ENCODE data around the gene NAGPA. TPM values are rescaled to one million over a fixed set of nuclear protein-coding genes. Genes with fewer than 3 reads are reported as not detected.
"Not testable (repeated sequence)": the region's sequence is repeated elsewhere in the genome, so short reads cannot be mapped to it uniquely, and the experiment has no call there.

The NAGPA gene
- total RNA-seq, 2 experiments from 2014 or later = 15.6 TPM

DNA sequence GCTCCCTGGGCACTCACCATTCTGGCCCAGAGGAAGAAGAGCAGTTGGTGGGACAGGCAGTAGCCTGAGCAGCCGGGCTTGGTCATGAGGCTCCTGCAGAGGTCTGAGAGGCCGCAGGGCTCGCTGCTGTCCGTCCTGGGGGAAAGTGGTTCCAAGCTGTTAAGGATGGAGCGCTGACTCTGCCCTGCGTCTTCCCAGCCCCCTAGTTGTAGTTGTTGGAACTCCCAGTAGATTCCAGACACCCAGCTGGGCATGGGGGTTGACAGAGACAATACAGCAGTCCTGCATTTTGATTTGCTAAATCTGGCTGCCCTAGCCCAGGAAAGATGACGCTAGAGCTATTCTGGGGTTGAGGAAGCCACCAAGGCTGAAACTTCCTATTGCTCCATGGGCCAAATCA, 24.7 kb upstream of the NAGPA start:
- CTCF ChIA-PET = interaction anchor here (1.4 kb wide), 1 partner anchor 14 kb away, joined by 3 read pairs; no protein-coding TSS in a partner anchor
- Mint-ChIP-seq H3K9me3 (ENCODE audit: insufficient read depth) (no peaks in the 10 kb centered on the region), H3K27ac (no peak overlapping the region), H3K4me3 (no peak overlapping the region), H3K36me3 (ENCODE audit: low read depth) (no peaks in the 10 kb centered on the region), H3K27me3 (ENCODE audit: low read depth) (no peaks in the 10 kb centered on the region), H3K4me1 (ENCODE audit: low read depth) (peaks cover 4% of the 10 kb centered on the region)
- ATAC-seq (no peak), DNase-seq (no peak)
- POLR2A ChIA-PET = no interaction called here

DNA sequence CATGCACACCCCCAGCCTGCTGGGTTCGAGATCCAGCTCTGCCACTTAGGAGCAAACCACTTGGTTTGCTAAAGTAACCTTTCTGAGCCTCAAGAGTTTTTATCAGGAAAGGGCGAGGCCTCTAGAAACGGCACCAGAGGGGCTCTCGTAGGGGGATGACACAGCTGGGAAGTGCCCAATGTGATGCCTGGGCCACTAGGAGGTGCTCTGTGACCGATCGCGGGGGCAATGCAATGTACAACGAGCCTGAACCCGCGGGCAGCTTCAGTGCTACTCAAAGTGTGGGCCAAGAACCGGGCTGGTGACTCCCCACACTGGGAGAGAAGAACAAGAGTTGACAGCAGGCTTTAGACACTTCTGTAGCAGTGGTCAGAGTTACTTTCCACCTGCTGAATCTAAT, 22.6 kb upstream of the NAGPA start:
- Mint-ChIP-seq H3K36me3 (ENCODE audit: low read depth) (no peaks in the 10 kb centered on the region), H3K9me3 (ENCODE audit: insufficient read depth) (no peaks in the 10 kb centered on the region), H3K4me3 (no peak overlapping the region), H3K27me3 (ENCODE audit: low read depth) (no peaks in the 10 kb centered on the region), H3K27ac (no peak overlapping the region), H3K4me1 (ENCODE audit: low read depth) (peaks cover 4% of the 10 kb centered on the region)
- ATAC-seq (peak; percentile 92), DNase-seq (peak; percentile 67)
- POLR2A ChIA-PET = interaction anchor here (0.8 kb wide), 1 partner anchor 16 kb away, joined by 3 read pairs; no protein-coding TSS in a partner anchor
- CTCF ChIA-PET = interaction anchor here (0.6 to 2.2 kb wide), 13 partner anchors 8 to 560 kb away, joined by 3 to 8 read pairs (median 4); partner anchors contain the start of genes ALG1 and NAGPA

DNA sequence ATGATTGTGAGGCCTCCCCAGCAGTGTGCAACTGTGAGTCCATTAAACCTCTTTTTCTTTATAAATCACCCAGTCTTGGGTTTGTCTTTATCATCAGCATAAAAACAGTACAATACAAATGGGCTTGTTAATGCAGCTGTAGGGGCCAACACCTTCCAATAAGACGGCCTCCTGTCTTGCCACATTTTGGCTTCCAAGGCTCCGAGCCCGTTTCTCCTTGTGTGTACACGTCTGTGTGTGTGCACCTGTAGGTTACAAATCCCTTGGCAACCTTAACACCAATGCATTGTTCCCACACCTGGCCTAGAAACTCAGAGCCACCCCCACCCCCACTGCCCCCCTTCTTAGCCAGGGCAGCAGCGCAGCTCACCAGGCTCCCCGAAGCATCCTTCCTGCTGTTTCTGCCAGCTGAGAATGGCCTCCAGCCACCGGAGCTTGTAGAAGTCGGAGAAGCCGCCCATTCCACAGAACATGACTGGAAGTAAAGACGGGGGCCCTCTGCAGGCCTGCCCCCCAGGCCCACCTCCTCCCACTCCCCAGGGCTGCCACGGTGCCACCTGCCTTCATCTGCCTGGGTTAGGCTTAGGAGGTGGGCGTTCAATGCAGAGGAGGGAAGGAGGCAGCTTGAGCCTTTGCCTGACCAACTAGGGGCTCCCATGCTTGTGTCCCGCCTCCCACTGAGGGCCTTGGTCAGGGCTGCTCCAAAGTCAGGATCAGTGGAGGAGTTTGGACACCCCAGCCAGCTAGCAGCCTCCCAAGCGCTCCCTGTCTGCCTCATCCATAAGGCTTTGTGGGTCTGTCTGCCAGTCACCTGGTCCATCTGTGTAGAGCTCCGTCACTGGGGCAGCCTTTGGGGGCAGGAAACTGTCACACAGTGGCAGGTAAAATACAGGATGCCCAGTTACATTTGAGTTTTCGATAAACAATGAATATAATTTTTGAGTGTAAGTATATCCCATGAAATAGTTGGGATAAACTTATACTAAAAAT, 21.4 kb upstream of the NAGPA start:
- DNase-seq = no peak
- Mint-ChIP-seq H3K27me3 (ENCODE audit: low read depth) (peaks cover 3% of the 10 kb centered on the region), H3K27ac (no peak overlapping the region), H3K4me3 (no peak overlapping the region), H3K9me3 (ENCODE audit: insufficient read depth) (no peaks in the 10 kb centered on the region), H3K36me3 (ENCODE audit: low read depth) (no peaks in the 10 kb centered on the region), H3K4me1 (ENCODE audit: low read depth) (peaks cover 4% of the 10 kb centered on the region)
- CTCF ChIA-PET = interaction anchor here (1.0 to 1.7 kb wide), 3 partner anchors 9 to 37 kb away, joined by 3 to 6 read pairs (median 3); partner anchors contain the start of gene NAGPA
- POLR2A ChIA-PET = no interaction called here
- ATAC-seq = no peak

DNA sequence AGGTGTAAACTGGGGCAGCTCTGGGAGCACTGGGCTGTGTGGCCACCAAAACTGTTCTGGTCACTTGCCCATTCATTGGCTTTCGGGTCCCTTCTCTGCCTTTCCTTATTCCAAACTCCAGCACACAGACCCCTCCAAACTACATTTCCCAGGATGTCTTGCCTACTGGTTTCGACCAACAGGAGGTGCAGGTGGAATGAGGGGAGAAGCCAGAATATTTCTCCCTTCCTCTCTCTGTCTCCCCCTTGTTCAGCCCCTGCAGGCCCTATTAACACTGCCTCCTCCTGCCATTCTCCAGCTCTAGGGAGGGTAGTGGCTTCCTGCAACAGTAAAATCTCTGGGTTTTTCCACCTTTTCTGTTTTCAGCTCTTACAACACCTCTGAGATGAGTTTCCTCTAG, 13.2 kb upstream of the NAGPA start:
- H3K4me3 Mint-ChIP-seq = no peak overlapping the region
- POLR2A ChIA-PET = no interaction called here
- DNase-seq (no peak), ATAC-seq (no peak)
- H3K36me3 Mint-ChIP-seq (ENCODE audit: low read depth) = no peaks in the 10 kb centered on the region
- peaks cover 6% of the 10 kb centered on the region for H3K27me3 Mint-ChIP-seq (ENCODE audit: low read depth)
- no peaks in the 10 kb centered on the region for H3K4me1 Mint-ChIP-seq (ENCODE audit: low read depth)
- H3K27ac Mint-ChIP-seq = no peak overlapping the region
- no peaks in the 10 kb centered on the region for H3K9me3 Mint-ChIP-seq (ENCODE audit: insufficient read depth)
- CTCF ChIA-PET = no interaction called here

DNA sequence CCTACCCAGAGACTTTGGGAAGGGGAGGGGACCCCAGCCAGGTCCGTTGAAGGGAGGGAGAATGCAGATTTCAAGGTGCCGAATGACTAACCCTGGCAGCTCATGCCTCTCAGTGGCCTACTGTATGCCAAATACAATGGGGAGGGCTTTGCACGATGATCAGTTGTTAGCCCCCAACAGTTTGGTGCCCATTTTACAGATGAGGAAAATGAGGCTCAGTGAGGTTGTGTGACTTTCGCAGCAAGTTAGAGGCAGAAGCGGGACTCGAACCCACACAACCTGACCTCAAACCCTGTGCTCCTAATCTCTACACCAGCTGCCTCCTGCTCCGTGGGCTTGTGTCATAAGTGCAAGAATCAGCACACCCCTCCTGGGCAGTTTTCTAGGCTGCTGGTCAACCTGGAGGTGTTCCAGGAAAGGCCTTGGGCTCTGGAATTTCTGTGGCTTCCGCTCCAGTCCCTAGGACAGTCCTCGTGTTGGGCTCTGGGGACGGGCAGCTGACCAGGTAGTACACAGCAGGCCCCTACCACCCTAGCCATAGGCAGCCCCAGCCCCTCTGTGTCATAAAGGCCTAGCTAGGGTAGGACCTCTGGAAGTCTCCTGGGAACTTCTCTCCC, 11.9 kb upstream of the NAGPA start:
- ChIA-PET CTCF (interaction anchor here (1.1 kb wide), 1 partner anchor 10 kb away, joined by 3 read pairs; no protein-coding TSS in a partner anchor), POLR2A (no interaction called here)
- ATAC-seq = no peak
- peaks cover 6% of the 10 kb centered on the region for H3K27me3 Mint-ChIP-seq (ENCODE audit: low read depth)
- DNase-seq = no peak
- H3K27ac Mint-ChIP-seq = no peak overlapping the region
- H3K4me3 Mint-ChIP-seq = no peak overlapping the region
- H3K4me1 Mint-ChIP-seq (ENCODE audit: low read depth) = no peaks in the 10 kb centered on the region
- no peaks in the 10 kb centered on the region for H3K36me3 Mint-ChIP-seq (ENCODE audit: low read depth)
- no peaks in the 10 kb centered on the region for H3K9me3 Mint-ChIP-seq (ENCODE audit: insufficient read depth)

GRCh38 chr16:5044581-5044980, 10.8 kb upstream of the NAGPA start:
- H3K27ac Mint-ChIP-seq; ATAC-seq; H3K27me3 Mint-ChIP-seq (ENCODE audit: low read depth); CTCF ChIA-PET; H3K4me1 Mint-ChIP-seq (ENCODE audit: low read depth); H3K9me3 Mint-ChIP-seq (ENCODE audit: insufficient read depth); POLR2A ChIA-PET; H3K4me3 Mint-ChIP-seq; H3K36me3 Mint-ChIP-seq (ENCODE audit: low read depth); DNase-seq: not testable (repeated sequence)

GRCh38 chr16:5044011-5044540, 10.3 kb upstream of the NAGPA start:
- Mint-ChIP-seq H3K27ac (no peak overlapping the region), H3K36me3 (ENCODE audit: low read depth) (no peaks in the 10 kb centered on the region), H3K4me3 (no peak overlapping the region), H3K4me1 (ENCODE audit: low read depth) (no peaks in the 10 kb centered on the region), H3K27me3 (ENCODE audit: low read depth) (no peaks in the 10 kb centered on the region), H3K9me3 (ENCODE audit: insufficient read depth) (no peaks in the 10 kb centered on the region)
- ATAC-seq = no peak
- DNase-seq = no peak
- ChIA-PET CTCF (no interaction called here), POLR2A (no interaction called here)

DNA sequence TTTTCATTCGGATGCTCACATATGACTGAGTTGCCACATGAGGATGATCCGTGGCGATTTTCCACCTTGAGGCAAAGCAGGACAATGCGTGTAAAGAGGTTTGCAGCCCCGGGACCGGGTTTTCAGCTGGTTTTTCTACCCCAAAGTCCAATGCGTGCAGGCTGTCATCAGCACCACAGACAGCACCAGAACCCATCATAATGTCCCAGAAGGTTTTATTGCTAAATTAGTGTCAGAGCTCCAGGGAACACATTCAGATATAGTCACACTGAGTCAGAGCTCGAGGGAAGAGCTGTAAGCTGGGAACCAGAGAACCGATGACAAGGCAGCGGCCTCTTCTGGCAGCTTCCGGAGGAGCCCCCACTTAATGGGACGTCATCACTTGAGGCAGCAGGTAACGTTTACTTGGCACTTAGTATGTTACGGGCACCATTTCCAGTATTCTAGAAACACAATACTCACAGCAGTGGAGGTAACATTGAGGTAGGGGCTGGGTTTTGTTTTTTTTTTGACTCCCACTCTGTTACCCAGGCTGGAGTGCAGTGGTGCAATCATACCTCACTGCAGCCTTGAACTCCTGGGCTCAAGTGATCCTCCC, 8.9 kb upstream of the NAGPA start:
- ATAC-seq = no peak
- no peak overlapping the region for H3K27ac Mint-ChIP-seq
- POLR2A ChIA-PET = interaction anchor here (0.7 kb wide), 1 partner anchor 255 kb away, joined by 3 read pairs; no protein-coding TSS in a partner anchor

DNA sequence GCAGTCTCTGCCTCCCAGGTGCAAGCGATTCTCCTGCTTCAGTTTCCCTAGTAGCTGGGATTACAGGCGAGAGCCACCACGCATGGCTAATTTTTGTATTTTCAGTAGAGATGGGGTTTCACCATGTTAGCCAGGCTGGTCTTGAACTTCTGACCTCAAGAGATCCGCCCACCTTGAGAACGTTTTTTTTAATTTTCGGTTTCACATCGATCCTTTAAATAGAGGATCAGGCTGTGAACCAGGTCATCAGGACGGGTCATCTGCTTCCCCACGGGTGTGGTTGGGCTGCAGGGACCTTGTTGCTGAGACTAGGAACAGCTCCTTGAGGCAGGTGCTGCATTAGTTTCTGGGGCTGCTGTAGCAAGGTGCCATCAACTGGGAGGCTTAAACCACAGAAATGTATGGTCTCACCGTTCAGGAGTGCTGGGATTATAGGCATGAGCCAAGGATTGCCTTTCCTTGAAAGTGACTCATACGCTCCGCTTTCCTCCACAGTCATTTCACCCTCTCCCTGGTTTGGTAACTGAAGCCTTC, 7.9 kb upstream of the NAGPA start:
- POLR2A ChIA-PET = interaction anchor here (0.7 kb wide), 1 partner anchor 254 kb away, joined by 3 read pairs; no protein-coding TSS in a partner anchor

More for the DNA sequence above, 8.9 kb upstream of the NAGPA start:
- CTCF ChIA-PET = interaction anchor here (1.4 kb wide), 1 partner anchor 14 kb away, joined by 4 read pairs; no protein-coding TSS in a partner anchor
- H3K9me3 Mint-ChIP-seq (ENCODE audit: insufficient read depth) = no peaks in the 10 kb centered on the region
- no peak overlapping the region for H3K4me3 Mint-ChIP-seq
- H3K4me1 Mint-ChIP-seq (ENCODE audit: low read depth) = no peaks in the 10 kb centered on the region
- H3K36me3 Mint-ChIP-seq (ENCODE audit: low read depth) = no peaks in the 10 kb centered on the region
- H3K27me3 Mint-ChIP-seq (ENCODE audit: low read depth) = no peaks in the 10 kb centered on the region
- no peak for DNase-seq

DNA sequence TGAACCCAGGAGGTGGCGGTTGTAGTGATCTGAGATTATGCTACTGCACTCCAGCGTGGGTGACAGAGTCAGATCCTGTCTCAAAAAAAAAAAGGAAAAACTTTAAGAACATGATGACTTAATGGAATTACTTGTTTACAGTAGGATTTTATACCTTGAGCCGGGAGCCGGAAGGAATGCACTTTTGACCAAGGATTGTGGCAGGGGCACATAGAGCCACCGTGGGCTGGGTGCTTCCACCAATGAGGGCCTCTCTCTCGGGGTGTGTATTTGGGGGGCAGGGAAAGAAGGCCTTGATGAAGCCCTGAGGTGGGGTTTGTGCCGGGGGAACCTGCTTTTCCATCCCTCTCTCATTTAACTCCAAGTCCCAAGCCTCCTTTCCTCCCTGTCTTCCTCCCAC, 6.7 kb upstream of the NAGPA start:
- POLR2A ChIA-PET = no interaction called here
- Mint-ChIP-seq H3K36me3 (ENCODE audit: low read depth) (no peaks in the 10 kb centered on the region), H3K27me3 (ENCODE audit: low read depth) (no peaks in the 10 kb centered on the region), H3K9me3 (ENCODE audit: insufficient read depth) (no peaks in the 10 kb centered on the region), H3K4me3 (no peak overlapping the region), H3K4me1 (ENCODE audit: low read depth) (no peaks in the 10 kb centered on the region), H3K27ac (no peak overlapping the region)
- CTCF ChIA-PET = interaction anchor here (0.7 to 1.5 kb wide), 2 partner anchors 19 to 44 kb away, joined by 3 to 4 read pairs; no protein-coding TSS in a partner anchor
- ATAC-seq = no peak
- DNase-seq = no peak

More for the DNA sequence above, 7.9 kb upstream of the NAGPA start:
- Mint-ChIP-seq H3K4me3 (no peak overlapping the region), H3K27ac (no peak overlapping the region), H3K4me1 (ENCODE audit: low read depth) (no peaks in the 10 kb centered on the region), H3K9me3 (ENCODE audit: insufficient read depth) (no peaks in the 10 kb centered on the region), H3K36me3 (ENCODE audit: low read depth) (no peaks in the 10 kb centered on the region), H3K27me3 (ENCODE audit: low read depth) (no peaks in the 10 kb centered on the region)
- ATAC-seq (no peak), DNase-seq (no peak)
- CTCF ChIA-PET = no interaction called here

Measured in activated CD8-positive, alpha-beta T cell treated with anti-CD3 and anti-CD28 coated beads, Interleukin-2, amount 10 ng/mL, durations not matched to agents 7 days and 5 days (primary cell).